ENCODE data around the gene RNF212B.

Gene RNF212B

GRCh38 chr14:23297096-23297495 is 59.4 kb downstream of the RNF212B start:
- no peak for DNase-seq

DNA sequence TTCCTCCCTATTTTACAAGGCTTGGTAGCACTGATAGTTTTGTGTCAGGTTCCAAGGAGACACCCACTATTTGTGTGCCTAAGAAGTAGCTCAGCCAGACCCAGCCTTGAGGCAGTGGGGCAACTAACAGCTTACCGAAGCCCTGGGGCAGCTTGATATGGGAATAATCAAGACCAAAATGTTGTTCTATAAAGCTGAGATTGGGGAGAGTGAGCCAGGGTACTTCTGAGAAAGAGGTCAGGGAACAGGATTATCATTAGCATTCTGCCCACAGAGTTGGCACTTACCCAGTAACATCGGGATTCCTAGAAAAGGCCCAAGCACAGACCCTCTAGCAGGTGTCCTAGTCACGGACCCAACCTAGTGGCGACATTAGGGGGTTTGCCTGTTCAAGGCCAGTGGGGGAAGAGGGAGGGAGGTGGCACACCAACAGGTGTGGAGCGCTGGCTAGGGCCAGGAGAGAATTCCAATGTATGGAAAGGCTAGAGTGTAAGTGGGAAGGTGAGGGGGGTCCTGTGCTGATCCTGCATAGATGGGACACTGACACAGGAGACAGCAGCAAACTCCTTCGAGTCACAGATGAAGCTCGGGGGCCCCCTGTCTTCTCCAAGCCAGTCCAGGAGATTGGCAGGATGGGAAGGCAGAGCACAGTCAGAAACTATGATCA is 60.0 kb downstream of the RNF212B start:
- no peak for DNase-seq

- peak; percentile 28 to 60 for DNase-seq
Measured at GRCh38 chr14:23299211-23299957, 61.6 kb downstream of the RNF212B start.

- no peak for DNase-seq
Measured at GRCh38 chr14:23299986-23300686, 62.4 kb downstream of the RNF212B start.

DNA sequence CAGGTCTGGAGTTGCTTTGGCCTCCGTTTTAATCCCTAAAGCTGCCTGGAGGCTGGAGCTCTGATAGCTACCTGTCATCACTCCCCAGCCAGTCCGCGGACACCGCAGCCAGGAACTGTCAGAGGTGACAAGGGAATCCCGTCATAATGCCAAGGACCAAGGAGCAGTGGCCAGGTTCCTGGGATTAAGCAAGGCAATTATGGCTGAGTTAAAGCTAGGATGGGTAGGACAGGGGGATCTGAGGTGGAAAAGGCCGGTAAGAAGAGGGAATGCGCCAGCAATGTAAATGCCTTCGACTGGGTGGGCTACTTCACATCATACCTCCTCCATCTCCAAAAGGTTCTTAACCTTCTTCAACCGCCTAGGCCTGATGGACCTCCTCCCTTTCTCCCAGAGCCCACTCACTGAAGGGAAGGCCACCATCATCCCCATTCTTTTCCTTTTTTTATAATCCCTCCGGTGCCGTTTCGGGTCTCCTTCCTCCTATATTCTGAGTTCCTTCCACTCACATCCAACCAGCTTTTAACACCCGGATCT is 63.0 kb downstream of the RNF212B start:
- DNase-seq = no peak

- peak; percentile 97 to 98 for DNase-seq
Measured at GRCh38 chr14:23301288-23301968, 63.7 kb downstream of the RNF212B start.

DNA sequence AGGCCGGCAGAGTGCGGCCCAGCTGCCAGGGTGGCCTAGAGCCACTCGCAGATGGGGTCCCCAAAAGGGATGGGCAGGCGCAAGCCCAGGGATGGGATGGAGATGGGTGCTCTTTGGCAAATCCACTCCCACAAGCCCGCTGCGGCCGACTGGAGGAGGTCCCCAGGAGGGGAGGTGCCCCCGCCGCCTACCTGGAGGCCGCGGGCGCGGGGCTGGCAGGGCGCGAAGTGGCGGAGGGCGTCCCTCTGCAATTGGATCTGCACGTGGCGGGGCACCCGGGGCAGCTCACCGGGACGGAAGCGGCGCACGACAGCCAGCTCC is 64.2 kb downstream of the RNF212B start:
- no peak for DNase-seq

DNA sequence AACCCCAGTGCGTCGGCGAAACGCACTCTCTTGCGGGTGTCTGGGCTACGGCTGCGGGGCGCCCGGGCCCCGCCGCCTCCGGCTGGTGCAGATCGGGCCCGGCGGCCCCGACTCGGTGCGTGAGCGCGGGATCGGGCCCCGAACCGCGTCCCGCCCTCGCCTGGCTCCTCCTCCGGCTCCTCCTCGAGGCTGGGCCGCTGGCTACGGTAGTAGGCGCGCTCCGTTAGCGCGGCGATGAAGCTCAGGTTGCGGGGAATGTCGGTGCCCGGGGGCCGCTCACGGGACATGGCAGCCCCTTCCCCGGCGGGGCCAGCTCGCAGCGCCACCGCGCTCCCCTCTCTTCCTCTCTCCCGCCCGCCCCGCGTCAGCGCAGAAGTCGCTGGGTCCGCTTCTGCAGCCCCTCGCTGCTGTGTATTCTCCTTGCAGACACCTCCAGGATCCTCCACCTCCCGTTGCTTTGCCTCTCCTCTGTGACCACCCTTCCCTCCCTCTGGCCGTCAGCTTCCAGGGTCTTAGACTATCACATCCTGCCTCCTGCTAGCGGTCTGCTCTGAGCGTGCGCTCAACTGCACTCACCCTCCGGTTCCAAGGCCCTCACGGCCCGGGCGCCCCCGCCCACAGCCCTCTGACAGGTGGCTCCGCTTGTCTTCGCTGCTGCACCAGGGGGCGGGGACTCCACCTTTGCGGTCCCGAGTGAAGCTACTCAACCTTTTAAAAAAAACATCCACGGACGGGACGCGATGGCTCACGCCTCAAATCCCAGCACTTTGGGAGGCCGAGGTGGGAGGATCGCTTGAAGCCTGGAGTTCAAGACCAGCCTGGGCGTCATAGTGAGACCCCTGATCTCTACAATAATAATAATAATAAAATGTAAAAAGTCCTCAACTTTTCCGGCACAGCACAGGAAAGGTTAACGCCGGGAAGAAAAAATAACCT is 64.8 kb downstream of the RNF212B start, which contains the start of gene PPP1R3E:
PPP1R3E (minus strand) TSS at position 570 of the 936 bp plus-strand sequence; CDS start at position 287, 283 bp downstream.
- DNase-seq = peak; percentile 87

DNA sequence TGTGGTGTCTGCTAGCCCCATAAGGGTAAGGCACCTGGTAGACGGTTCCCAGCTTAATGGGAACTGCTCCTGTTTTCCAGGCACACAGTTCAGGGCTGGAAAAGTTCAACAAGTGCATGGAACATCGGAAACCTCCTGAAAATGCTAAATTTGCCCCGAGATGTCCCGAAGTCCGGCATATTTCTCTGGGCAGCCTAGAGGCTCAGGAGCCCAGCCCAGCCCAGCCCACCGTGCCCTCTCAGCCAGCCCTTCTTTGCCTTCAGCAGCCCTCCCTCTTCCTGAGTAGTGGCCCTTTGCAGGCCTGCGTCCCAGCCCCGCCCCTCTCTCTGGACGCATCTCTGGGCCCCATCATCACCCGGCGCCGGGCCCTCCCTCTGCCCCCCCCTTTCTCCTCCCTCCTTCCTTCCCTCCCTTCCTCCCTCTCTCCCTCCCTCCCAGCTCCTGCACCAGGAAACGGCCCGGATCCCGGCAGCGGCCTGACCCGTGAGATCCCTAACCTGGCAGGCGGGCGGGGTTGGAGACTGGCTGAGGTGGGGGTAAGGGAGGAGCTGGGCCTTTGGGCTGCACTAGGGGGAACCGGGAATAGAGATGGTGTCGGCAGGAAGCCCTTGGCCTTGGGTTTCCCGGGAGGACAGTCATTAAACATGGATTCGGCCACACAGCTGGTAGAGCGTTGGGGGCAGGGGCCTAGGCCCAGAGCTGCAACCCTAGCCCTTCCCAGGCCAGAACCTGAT is 68.8 kb downstream of the RNF212B start, which contains the start of gene BCL2L2:
BCL2L2 (plus strand) TSS at position 422 of the 734 bp plus-strand sequence. CDS start 935 bp downstream, outside the sequence.
- peak; percentile 6 to 49 for DNase-seq

DNA sequence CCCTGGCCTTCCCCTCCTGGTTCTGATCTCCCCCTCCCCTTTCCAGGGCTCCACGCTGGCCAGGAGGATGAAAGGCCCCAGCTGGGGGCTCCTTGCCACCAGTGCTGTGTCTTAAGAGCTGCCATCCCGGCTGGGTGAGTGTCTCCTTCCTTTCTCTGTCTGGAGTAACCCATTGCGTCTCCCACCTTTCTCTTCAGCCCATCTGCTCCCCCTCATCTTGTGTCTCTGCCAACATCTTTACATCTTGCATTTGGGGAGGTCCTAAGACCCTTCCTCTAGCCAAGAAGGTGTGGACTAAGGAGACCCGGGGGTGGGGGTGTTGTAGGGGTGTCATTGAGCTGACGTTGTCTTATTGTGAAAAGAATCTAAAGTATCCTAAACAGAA is 69.4 kb downstream of the RNF212B start:
- no peak for DNase-seq

GRCh38 chr14:23307687-23308644 is 70.2 kb downstream of the RNF212B start:
- DNase-seq = no peak

- no peak for DNase-seq
Measured at GRCh38 chr14:23308721-23309445, 71.1 kb downstream of the RNF212B start.

GRCh38 chr14:23310546-23310945 is 72.8 kb downstream of the RNF212B start:
- no peak for DNase-seq

DNA sequence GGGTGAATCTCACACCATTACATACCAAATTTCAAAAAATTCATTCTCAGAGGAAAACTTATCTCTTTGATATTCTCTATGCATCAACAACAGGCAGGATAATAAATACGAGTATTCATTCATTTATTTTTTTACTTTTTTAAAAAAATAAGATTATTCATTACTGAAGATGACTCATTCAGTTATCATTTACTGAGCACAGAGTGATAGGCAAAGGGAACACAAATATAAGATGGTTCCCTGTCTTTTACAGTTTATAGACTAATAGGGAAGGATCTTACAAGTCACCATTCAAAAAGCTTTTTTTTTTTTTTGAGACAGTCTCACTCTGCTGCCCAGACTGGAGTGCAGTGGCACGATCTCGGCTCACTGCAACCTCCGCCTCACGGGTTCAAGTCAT is 78.6 kb downstream of the RNF212B start:
- no peak for DNase-seq

GRCh38 chr14:23319746-23320583 is 82.2 kb downstream of the RNF212B start:
- DNase-seq = no peak

GRCh38 chr14:23320584-23321571 is 83.1 kb downstream of the RNF212B start, which contains the start of gene PABPN1:
Gene PABPN1, plus strand, starts transcription at chr14:23321457. Its CDS starts 13 bp downstream, at chr14:23321470.
- peak; percentile 100 for DNase-seq
